Stomach (tissue), 9 donors: ENCODE results near the gene GYG1. TPM values are rescaled to one million over a fixed set of nuclear protein-coding genes. Genes with fewer than 3 reads are reported as not detected.

ENCODE experiments used
- DNase-seq, 2 donors: peaks; one replicate each; pipeline versions ENCODE4 v3.0.0 to v3.0.0-alpha.2; 2013 to 2019
- H3K27ac ChIP-seq, 5 donors: fragments of 200-600 bp in 4 of 5; sonication (generic) in 4 of 5; one replicate each; pipeline ENCODE4 v1.5.1; 2013 to 2019; ENCODE audit warnings: mild to moderate bottlenecking in 1 of 5, moderate library complexity in 1 of 5
- H3K27me3 ChIP-seq, 3 donors: fragments of 200-600 bp; sonication (generic); one replicate each; pipeline ENCODE4 v1.5.1; 2017 to 2019; ENCODE audit warnings: mixed run types in 1 of 3
- H3K36me3 ChIP-seq, 4 donors: fragments of 200-600 bp; sonication (generic); 1 replicate in 3 of 4; 2 replicates in 1 of 4; pipeline ENCODE4 v1.5.1; 2016 to 2019
- H3K4me1 ChIP-seq, 4 donors: fragments of 200-600 bp; sonication (generic); one replicate each; pipeline ENCODE4 v1.5.1; 2016 to 2019
- H3K4me3 ChIP-seq, 4 donors: fragments of 200-600 bp; sonication (generic) in 3 of 4; one replicate each; pipeline ENCODE4 v1.5.1; 2016 to 2019; ENCODE audit warnings: mild to moderate bottlenecking in 1 of 4
- H3K9me3 ChIP-seq, 4 donors: fragments of 200-600 bp; sonication (generic); one replicate each; pipeline ENCODE4 v1.5.1; 2016 to 2019
- EP300 ChIP-seq: sonication (generic); formaldehyde crosslinking; IDR thresholded peaks from one replicate; pipeline ENCODE4 v1.6.1; 2017; ENCODE audit warnings: antibody characterized with exemption
- POLR2A ChIP-seq, 4 donors: fragments of 450-650 bp; IDR thresholded peaks; one replicate each; pipeline ENCODE4 v1.6.1; 2016; ENCODE audit warnings: antibody characterized with exemption in 4 of 4, control low read depth in 2 of 4, mild to moderate bottlenecking in 1 of 4, moderate library complexity in 1 of 4
- POLR2AphosphoS5 ChIP-seq, 3 donors: sonication (generic); formaldehyde crosslinking; IDR thresholded peaks; one replicate each; pipeline ENCODE4 v1.6.1; 2016; ENCODE audit warnings: antibody characterized with exemption in 3 of 3
- WGBS, 5 donors: extraction: QIAGEN DNeasy Blood & Tissue Kit in 3 of 5; methylation state at CpG; one replicate each; pipeline versions ENCODE4 v1.1.5 to v1.1.7; 2013 to 2018; 5-methylcytosine and 5-hydroxymethylcytosine counted together
- intact Hi-C: fragments of 100-400 bp; cut with DNase I; formaldehyde crosslinking; loops from one replicate; pipeline ENCODE4 v1.15.1; 2023; ENCODE audit warnings: low total_unique reads
- polyA plus RNA-seq, 3 donors: library from polyadenylated mRNA; stranded (reverse); fragments of 200-250 nt; gene quantifications; one replicate each; pipeline ENCODE4 v1.2.3, GENCODE V29; 2013
- total RNA-seq, 5 donors: library from RNA; depleted of rRNA; stranded (reverse); fragments of >200 nt; gene quantifications; one replicate each; pipeline versions ENCODE4 v1.1.0 to v1.2.3, GENCODE V29; 2014 to 2016
- TF ChIP-seq, protein P1 (sequence below), 7 experiments: fragments of 450-650 bp in 4 of 7; fragments of 200-600 bp in 3 of 7; sonication (generic) in 3 of 7; IDR thresholded peaks; one replicate each; pipeline ENCODE4 v1.5.1; 2016 to 2019; ENCODE audit warnings: antibody characterized with exemption in 7 of 7, control low read depth in 2 of 7, mild to moderate bottlenecking in 1 of 7
- donor health status: healthy with polysubstance abuse.
- donor health status: Bipolar disorder and iron deficiency.
- donor health status: healthy.

Gene GYG1
- total and polyA plus RNA-seq, 8 donors = 4.9 to 169 (median 38.1) TPM

DNA sequence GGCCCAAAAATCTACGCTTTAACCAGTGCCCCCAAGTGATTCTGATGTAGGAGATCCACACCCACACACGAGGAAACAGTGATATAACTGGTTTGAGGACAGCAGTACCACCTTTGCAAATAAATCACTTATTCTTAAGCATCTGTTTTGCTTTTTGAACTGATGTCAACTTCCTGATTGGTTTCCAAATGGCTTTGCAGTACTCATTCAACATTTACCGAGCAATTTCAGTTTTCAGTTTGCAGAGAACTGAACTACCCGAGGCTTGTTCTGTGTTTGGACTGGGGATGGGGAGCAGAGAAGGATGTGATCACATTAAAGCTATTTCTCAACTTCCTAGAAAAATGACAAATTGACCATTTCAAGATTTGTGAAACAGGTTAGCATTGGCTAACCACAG, 1.1 kb upstream of the GYG1 start:
- H3K27ac ChIP-seq = peak overlapping the region in 4 of 5 donors; percentile 96 to 97 (median 96)
- peaks cover 5 to 12% (median 11%) of the 10 kb centered on the region in 4 donors for H3K36me3 ChIP-seq
- peaks cover 14 to 38% (median 23%) of the 10 kb centered on the region in 4 donors for H3K4me1 ChIP-seq
- TF ChIP-seq, protein P1, sequence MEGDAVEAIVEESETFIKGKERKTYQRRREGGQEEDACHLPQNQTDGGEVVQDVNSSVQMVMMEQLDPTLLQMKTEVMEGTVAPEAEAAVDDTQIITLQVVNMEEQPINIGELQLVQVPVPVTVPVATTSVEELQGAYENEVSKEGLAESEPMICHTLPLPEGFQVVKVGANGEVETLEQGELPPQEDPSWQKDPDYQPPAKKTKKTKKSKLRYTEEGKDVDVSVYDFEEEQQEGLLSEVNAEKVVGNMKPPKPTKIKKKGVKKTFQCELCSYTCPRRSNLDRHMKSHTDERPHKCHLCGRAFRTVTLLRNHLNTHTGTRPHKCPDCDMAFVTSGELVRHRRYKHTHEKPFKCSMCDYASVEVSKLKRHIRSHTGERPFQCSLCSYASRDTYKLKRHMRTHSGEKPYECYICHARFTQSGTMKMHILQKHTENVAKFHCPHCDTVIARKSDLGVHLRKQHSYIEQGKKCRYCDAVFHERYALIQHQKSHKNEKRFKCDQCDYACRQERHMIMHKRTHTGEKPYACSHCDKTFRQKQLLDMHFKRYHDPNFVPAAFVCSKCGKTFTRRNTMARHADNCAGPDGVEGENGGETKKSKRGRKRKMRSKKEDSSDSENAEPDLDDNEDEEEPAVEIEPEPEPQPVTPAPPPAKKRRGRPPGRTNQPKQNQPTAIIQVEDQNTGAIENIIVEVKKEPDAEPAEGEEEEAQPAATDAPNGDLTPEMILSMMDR (IDR thresholded peaks at IDR 0.05) = no peak
- TF ChIP-seq POLR2A (IDR thresholded peaks at IDR 0.05) = no peak
- TF ChIP-seq EP300 = no peak
- TF ChIP-seq POLR2AphosphoS5 (IDR thresholded peaks at IDR 0.05) = no peak
- no peak overlapping the region for H3K4me3 ChIP-seq
- H3K9me3 ChIP-seq = no peaks in the 10 kb centered on the region
- no peak for DNase-seq
- no peaks in the 10 kb centered on the region for H3K27me3 ChIP-seq
- intact Hi-C loops = no loop called here
- WGBS, 5 donors = 54 to 62% (median 56%) methylated on average over 4 of the region's 4 CpGs

DNA sequence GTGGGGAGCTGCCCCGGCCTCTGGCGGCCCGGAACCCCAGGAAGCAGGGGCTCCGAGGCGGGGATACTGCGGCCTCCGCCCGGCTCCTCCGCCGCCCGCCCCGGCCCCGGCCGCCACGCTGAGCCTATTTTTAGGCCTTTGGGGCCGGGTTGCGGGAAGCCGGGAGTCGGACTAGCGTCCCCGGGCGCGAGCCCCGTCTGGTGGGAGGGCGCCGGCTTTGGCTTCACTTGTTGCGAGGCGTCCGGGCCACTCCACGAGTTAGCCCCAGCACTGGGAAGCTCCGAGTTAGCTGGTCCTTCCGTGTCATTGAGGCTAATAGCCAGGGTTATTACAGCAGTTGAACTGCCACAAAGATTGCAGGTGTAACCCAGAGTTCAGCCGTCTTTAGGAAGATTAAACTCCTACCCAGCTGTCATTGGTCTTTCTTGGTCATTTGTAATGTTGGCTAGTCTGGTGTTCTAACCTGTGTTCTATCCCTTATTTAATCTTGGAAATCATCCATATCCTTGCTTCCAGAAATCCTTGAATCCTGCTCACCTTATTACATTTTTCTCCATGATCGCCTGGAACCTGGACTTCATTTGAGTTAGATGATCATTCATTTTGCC, 791 bp downstream of the GYG1 start:
- 3 to 4% (median 3%) methylated on average over 20 to 34 of the region's 34 CpGs for WGBS, 5 donors

DNA sequence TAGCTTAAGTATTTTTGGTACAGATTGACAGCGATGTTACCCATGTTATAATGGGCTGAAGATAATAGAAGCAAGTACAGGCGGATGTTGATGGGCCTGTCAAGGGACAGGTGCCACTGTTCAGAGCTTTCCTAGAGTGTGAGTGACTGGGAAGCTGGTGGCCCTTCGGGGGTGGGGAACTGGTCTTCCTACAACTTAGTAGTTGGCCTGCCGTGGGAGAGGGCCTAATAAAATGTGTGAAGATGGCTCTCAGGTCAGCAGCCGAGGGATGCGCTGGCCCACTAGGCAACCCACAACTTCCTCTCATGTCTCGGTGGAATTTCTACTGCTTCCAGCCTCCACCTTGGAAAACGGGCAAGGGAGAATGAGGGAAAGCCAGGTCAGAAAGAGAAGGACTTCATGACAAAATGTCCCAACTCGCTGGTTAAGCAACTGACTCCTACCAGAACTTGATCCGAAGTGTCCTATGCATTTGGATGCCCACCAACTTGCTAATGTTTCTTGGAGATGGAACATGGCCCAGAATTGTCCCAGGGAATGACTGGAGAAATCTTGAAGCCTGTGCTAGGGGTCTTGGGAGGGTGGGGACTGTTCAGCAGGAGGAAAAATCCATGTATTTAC, 1.4 kb downstream of the GYG1 start:
- no peaks in the 10 kb centered on the region for H3K9me3 ChIP-seq
- 83 to 89% (median 88%) methylated on average over 10 of the region's 10 CpGs for WGBS, 5 donors
- H3K36me3 ChIP-seq = peaks cover 15 to 37% (median 36%) of the 10 kb centered on the region in 4 donors
- H3K4me1 ChIP-seq = peaks cover 14 to 46% (median 23%) of the 10 kb centered on the region in 4 donors
- peak overlapping the region; percentile 73 to 90 (median 76) for H3K4me3 ChIP-seq
- peak overlapping the region in 4 of 5 donors; percentile 96 to 97 (median 96) for H3K27ac ChIP-seq
- DNase-seq = no peak
- no peaks in the 10 kb centered on the region for H3K27me3 ChIP-seq
- intact Hi-C loops = no loop called here
- TF ChIP-seq, protein P1 (IDR thresholded peaks at IDR 0.05) = no peak
- TF ChIP-seq POLR2A (IDR thresholded peaks at IDR 0.05) (no peak), POLR2AphosphoS5 (IDR thresholded peaks at IDR 0.05) (no peak), EP300 (no peak)

More for the DNA sequence above, 791 bp downstream of the GYG1 start:
- DNase-seq = peak; percentile 50 to 76
- Histone ChIP-seq H3K9me3 (no peaks in the 10 kb centered on the region), H3K4me3 (peak overlapping the region; percentile 73 to 90 (median 76)), H3K36me3 (peaks cover 15 to 31% (median 30%) of the 10 kb centered on the region in 4 donors), H3K27ac (peak overlapping the region; percentile 96 to 99 (median 96)), H3K4me1 (peaks cover 14 to 40% (median 23%) of the 10 kb centered on the region in 4 donors), H3K27me3 (no peaks in the 10 kb centered on the region)
- TF ChIP-seq POLR2A (IDR thresholded peaks at IDR 0.05) (no peak), EP300 (no peak), POLR2AphosphoS5 (IDR thresholded peaks at IDR 0.05) (no peak)
- TF ChIP-seq, protein P1 (IDR thresholded peaks at IDR 0.05) = no peak
- intact Hi-C loops = no loop called here

DNA sequence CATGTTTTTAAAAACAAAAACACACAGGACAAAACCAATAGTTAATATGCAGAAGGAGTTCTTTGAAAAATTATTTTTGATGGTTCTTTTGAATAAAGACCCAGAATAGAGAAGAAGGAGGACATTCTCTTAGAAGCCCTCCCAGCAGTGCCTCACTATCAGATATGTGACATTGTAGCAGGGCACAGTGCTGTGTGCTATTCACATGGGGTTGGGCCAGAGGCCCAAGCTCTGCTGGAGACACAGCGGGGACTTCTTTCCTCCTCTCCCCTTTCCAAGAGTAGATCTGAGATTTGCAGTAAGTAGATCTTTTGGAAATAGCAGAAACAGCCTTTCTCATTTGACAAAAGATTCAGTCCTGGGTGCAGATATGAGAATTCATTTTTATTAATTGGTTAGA, 6.3 kb downstream of the GYG1 start:
- intact Hi-C loops = no loop called here
- Histone ChIP-seq H3K27ac (peak overlapping the region in 1 of 5 donors; percentile 44), H3K36me3 (peaks cover 18 to 80% (median 76%) of the 10 kb centered on the region in 4 donors)

More for the DNA sequence above, 6.3 kb downstream of the GYG1 start:
- no peak for DNase-seq
- WGBS, 5 donors = 91 to 100% (median 100%) methylated on average over 1 of the region's 1 CpG
- Histone ChIP-seq H3K9me3 (no peaks in the 10 kb centered on the region), H3K4me3 (no peak overlapping the region), H3K4me1 (peaks cover 11 to 52% (median 26%) of the 10 kb centered on the region in 4 donors), H3K27me3 (no peaks in the 10 kb centered on the region)
- no peak for TF ChIP-seq POLR2AphosphoS5 (IDR thresholded peaks at IDR 0.05)
- TF ChIP-seq POLR2A (IDR thresholded peaks at IDR 0.05) = no peak
- TF ChIP-seq, protein P1 (IDR thresholded peaks at IDR 0.05) = no peak
- TF ChIP-seq EP300 = no peak
